NCI-H2029 treated with DMSO at 0.1 percent for 48 hours (cell line): ENCODE results near the gene SEC16B.
"Not testable (repeated sequence)": the region's sequence is repeated elsewhere in the genome, so short reads cannot be mapped to it uniquely, and the experiment has no call there.

ENCODE experiments used
- DNase-seq: peaks from one replicate; lab custom pipeline; 2025; lab: John Stamatoyannopoulos, UW

The SEC16B gene

GRCh38 chr1:177969825-177970371, at the start of gene SEC16B:
TSS of gene SEC16B (minus strand) at chr1:177970058. CDS start at chr1:177967981, 2,077 bp downstream.
- no peak for DNase-seq

- no peak for DNase-seq
These were observed 49.8 kb upstream of the SEC16B start for GRCh38 chr1:178019622-178020021.

GRCh38 chr1:178019208-178019607, 49.4 kb upstream of the SEC16B start:
- DNase-seq, result no peak

GRCh38 chr1:178017517-178017916, 47.7 kb upstream of the SEC16B start:
- no peak for DNase-seq

GRCh38 chr1:178011864-178012503, 42.1 kb upstream of the SEC16B start:
- no peak for DNase-seq

GRCh38 chr1:178011465-178011828, 41.6 kb upstream of the SEC16B start:
- DNase-seq, result no peak

GRCh38 chr1:178010674-178011464, 41.0 kb upstream of the SEC16B start:
- DNase-seq, result no peak

- DNase-seq, result no peak
These were observed 36.2 kb upstream of the SEC16B start for GRCh38 chr1:178006043-178006442.

GRCh38 chr1:178005450-178005849, 35.6 kb upstream of the SEC16B start:
- no peak for DNase-seq

- DNase-seq, result no peak
These were observed 35.1 kb upstream of the SEC16B start for GRCh38 chr1:178004926-178005391.

- DNase-seq, result no peak
These were observed 29.1 kb upstream of the SEC16B start for GRCh38 chr1:177998696-177999631.

- DNase-seq, result no peak
These were observed 27.1 kb upstream of the SEC16B start for GRCh38 chr1:177996957-177997356.

- no peak for DNase-seq
These were observed 25.5 kb upstream of the SEC16B start for GRCh38 chr1:177995369-177995768.

GRCh38 chr1:177986281-177986680, 16.4 kb upstream of the SEC16B start:
- not testable (repeated sequence) for DNase-seq

GRCh38 chr1:177984761-177985160, 14.9 kb upstream of the SEC16B start:
- DNase-seq, result no peak

- DNase-seq, result no peak
These were observed 14.3 kb upstream of the SEC16B start for GRCh38 chr1:177984136-177984525.

- DNase-seq, result no peak
These were observed 13.8 kb upstream of the SEC16B start for GRCh38 chr1:177983482-177984135.

GRCh38 chr1:177983077-177983476, 13.2 kb upstream of the SEC16B start:
- DNase-seq, result no peak

GRCh38 chr1:177981200-177981599, 11.3 kb upstream of the SEC16B start:
- no peak for DNase-seq

GRCh38 chr1:177979272-177979671, 9.4 kb upstream of the SEC16B start:
- no peak for DNase-seq

GRCh38 chr1:177978530-177978929, 8.7 kb upstream of the SEC16B start:
- DNase-seq, result no peak

- no peak for DNase-seq
These were observed 7.3 kb upstream of the SEC16B start for GRCh38 chr1:177977141-177977540.
